ENCODE data around the gene SCAF4.

The SCAF4 gene

DNA sequence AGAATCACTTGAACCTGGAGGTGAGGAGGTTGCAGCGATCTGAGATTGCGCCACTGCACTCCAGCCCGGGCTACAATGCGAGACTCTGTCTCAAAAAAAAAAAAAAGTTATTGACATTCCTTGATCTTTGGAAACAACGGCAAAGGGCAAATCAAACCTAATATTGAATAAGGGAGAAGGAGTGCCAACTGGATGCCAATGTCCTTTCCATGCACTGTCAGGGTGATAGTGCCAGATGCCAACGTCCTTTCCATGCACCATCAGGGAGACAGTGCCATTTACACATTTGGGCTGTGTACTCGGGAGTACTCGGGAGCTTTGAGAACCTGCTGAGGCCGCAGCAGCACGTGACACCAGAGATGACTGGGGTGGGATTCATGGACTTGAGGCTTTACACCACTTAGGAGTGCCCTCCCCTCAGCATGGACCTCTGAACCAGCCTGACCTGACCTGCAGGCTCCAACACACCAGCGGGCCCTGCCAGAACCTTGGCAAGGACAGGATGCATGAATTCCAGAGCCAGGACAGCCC is 106.9 kb downstream of the SCAF4 start:
- H3K36me3 ChIP-seq (ENCODE audit: insufficient read depth) = no peaks in the 10 kb centered on the region
- H3K4me3 ChIP-seq (IDR thresholded peaks at IDR 0.05; ENCODE audit: insufficient read depth, low read depth, low read length) = no peak overlapping the region
- H3K9ac ChIP-seq = no peak overlapping the region
- H3K79me2 ChIP-seq (ENCODE audit: insufficient read depth, low read depth) = no peaks in the 10 kb centered on the region
- H3K4me2 ChIP-seq = no peak overlapping the region
- no peak overlapping the region for H2AFZ ChIP-seq (ENCODE audit: low read depth)
- TF ChIP-seq, protein P1, sequence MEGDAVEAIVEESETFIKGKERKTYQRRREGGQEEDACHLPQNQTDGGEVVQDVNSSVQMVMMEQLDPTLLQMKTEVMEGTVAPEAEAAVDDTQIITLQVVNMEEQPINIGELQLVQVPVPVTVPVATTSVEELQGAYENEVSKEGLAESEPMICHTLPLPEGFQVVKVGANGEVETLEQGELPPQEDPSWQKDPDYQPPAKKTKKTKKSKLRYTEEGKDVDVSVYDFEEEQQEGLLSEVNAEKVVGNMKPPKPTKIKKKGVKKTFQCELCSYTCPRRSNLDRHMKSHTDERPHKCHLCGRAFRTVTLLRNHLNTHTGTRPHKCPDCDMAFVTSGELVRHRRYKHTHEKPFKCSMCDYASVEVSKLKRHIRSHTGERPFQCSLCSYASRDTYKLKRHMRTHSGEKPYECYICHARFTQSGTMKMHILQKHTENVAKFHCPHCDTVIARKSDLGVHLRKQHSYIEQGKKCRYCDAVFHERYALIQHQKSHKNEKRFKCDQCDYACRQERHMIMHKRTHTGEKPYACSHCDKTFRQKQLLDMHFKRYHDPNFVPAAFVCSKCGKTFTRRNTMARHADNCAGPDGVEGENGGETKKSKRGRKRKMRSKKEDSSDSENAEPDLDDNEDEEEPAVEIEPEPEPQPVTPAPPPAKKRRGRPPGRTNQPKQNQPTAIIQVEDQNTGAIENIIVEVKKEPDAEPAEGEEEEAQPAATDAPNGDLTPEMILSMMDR (conservative IDR thresholded peaks at IDR 0.05; ENCODE audit: low read depth, low read length) = no peak
- no peaks in the 10 kb centered on the region for H3K27me3 ChIP-seq (ENCODE audit: insufficient read depth, low read depth)
- H3K27ac ChIP-seq = no peak overlapping the region
- no peaks in the 10 kb centered on the region for H4K20me1 ChIP-seq (ENCODE audit: insufficient read depth)
- no peaks in the 10 kb centered on the region for H3K4me1 ChIP-seq (ENCODE audit: low read depth, poor library complexity, severe bottlenecking)

DNA sequence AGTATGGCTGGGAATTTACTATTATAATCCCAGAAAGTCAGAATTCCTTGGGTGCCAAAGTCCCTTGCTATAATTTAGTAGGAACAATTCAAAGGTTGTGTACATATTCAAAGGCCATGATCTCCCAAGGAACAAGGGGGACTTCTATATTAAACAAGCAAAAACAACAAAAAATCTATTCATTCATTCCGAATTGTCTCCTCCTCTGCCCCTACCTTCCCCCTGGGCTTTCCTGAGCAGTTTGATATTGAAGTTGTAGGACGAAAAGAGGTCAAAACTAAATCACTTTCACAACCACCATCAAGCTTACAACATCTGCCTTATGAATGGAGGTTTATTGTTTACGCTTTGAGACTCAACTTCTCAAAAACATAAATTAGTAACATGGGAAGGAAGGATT is 107.7 kb downstream of the SCAF4 start:
- Histone ChIP-seq H3K79me2 (ENCODE audit: insufficient read depth, low read depth) (no peaks in the 10 kb centered on the region), H3K9ac (no peak overlapping the region), H3K4me2 (no peak overlapping the region), H3K4me3 (IDR thresholded peaks at IDR 0.05; ENCODE audit: insufficient read depth, low read depth, low read length) (no peak overlapping the region), H3K27ac (no peak overlapping the region), H3K27me3 (ENCODE audit: insufficient read depth, low read depth) (no peaks in the 10 kb centered on the region), H3K4me1 (ENCODE audit: low read depth, poor library complexity, severe bottlenecking) (no peaks in the 10 kb centered on the region), H2AFZ (ENCODE audit: low read depth) (no peak overlapping the region), H3K36me3 (ENCODE audit: insufficient read depth) (no peaks in the 10 kb centered on the region), H4K20me1 (ENCODE audit: insufficient read depth) (no peaks in the 10 kb centered on the region)
- TF ChIP-seq, protein P1 (conservative IDR thresholded peaks at IDR 0.05; ENCODE audit: low read depth, low read length) = no peak

- H3K4me2 ChIP-seq = no peak overlapping the region
- no peaks in the 10 kb centered on the region for H3K4me1 ChIP-seq (ENCODE audit: low read depth, poor library complexity, severe bottlenecking)
- no peak overlapping the region for H2AFZ ChIP-seq (ENCODE audit: low read depth)
- no peak overlapping the region for H3K4me3 ChIP-seq (IDR thresholded peaks at IDR 0.05; ENCODE audit: insufficient read depth, low read depth, low read length)
- no peaks in the 10 kb centered on the region for H3K27me3 ChIP-seq (ENCODE audit: insufficient read depth, low read depth)
- no peaks in the 10 kb centered on the region for H3K36me3 ChIP-seq (ENCODE audit: insufficient read depth)
- TF ChIP-seq, protein P1 (conservative IDR thresholded peaks at IDR 0.05; ENCODE audit: low read depth, low read length) = no peak
- no peak overlapping the region for H3K9ac ChIP-seq
- H4K20me1 ChIP-seq (ENCODE audit: insufficient read depth) = no peaks in the 10 kb centered on the region
- no peaks in the 10 kb centered on the region for H3K79me2 ChIP-seq (ENCODE audit: insufficient read depth, low read depth)
- no peak overlapping the region for H3K27ac ChIP-seq
These were observed 108.3 kb downstream of the SCAF4 start for GRCh38 chr21:31623664-31624063.

- Histone ChIP-seq H3K79me2 (ENCODE audit: insufficient read depth, low read depth) (no peaks in the 10 kb centered on the region), H3K27ac (no peak overlapping the region), H3K4me2 (no peak overlapping the region), H3K4me3 (IDR thresholded peaks at IDR 0.05; ENCODE audit: insufficient read depth, low read depth, low read length) (no peak overlapping the region), H3K9ac (no peak overlapping the region), H4K20me1 (ENCODE audit: insufficient read depth) (no peaks in the 10 kb centered on the region), H3K27me3 (ENCODE audit: insufficient read depth, low read depth) (no peaks in the 10 kb centered on the region), H3K36me3 (ENCODE audit: insufficient read depth) (no peaks in the 10 kb centered on the region), H3K4me1 (ENCODE audit: low read depth, poor library complexity, severe bottlenecking) (no peaks in the 10 kb centered on the region), H2AFZ (ENCODE audit: low read depth) (no peak overlapping the region)
- TF ChIP-seq, protein P1 (conservative IDR thresholded peaks at IDR 0.05; ENCODE audit: low read depth, low read length) = no peak
These were observed 109.5 kb downstream of the SCAF4 start for GRCh38 chr21:31622397-31622796.

Measured in KMS-11 (cell line).